GM18861 (cell line): ENCODE results near the gene SYTL2.

Experiments used
- ATAC-seq: cut with Tn5 transposase; IDR thresholded peaks from one replicate; pipeline ENCODE4 v1.9.1; 2021; ENCODE audit not compliant: unreplicated experiment

The SYTL2 gene

DNA sequence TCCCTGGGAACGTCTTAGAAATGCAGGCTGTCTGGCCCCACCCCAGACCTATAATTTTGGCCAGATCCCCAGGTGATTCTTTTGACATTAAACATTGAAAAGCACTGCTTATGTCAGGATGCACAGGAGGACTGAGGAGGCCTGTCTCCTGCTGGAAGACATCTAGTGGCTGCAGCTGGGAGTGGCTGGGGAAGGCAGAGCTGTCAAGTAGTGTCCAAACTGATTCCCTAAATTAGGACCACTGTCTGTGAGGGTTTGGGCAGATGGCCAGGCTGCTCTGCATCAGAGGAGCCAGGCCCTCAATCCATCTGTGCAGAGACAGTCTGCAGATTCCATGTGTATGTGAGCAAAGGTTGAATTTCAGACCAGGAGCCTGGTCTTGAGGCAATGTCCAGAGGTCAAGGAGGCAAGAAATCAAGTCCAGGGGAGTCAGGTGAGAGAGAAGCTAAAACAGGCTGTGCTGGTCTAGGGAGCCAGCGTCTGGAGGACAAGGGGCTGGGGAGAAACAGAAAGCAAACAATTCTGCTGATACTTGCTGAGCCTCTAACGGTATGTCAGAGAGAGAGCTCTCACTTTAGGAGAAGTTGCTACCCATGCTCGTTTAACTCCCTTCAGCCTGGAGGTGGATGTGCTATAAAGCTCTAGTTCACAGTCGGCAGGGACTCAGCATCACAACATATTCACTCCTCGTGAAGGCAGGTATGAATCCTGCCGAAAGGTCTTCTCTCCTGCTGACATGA is 15.3 kb upstream of the SYTL2 start:
- ATAC-seq = no peak

DNA sequence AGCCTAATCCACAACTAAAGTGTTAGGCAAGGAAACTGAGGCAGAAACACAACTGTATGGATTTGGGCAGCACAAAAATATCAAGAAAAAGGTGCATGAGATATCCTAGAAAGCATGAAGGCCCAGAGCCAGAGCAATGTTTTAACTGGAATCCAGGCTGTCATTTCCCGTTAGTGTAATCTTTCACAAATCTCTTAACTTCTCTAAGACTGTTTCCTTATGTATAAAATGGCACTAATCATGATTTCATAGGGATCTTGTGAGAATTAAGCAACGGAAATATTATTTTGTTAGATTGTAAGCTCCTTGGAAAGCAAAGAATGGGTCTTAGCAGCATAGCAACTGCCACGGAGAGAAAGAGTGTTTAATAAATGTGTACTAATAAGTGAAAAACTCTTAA is 14.7 kb upstream of the SYTL2 start:
- no peak for ATAC-seq

DNA sequence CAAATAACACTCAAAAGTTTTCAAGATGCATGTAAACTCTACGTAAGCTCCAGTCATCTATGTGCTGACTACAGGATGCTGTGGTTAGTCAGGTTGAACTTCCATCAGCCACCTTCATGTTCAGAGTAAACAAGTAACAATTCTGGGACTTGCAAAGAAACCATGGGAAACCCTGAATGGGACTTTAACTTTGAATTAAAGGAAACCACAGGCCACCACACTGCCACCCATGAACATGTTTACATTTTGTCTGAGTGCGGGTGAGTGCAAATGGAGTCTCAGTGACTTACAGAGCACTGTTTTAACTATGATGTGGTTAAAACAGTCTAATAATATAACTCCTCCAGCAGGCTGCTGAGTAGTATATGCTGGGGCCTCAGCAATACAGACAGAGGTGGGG is 12.9 kb upstream of the SYTL2 start:
- no peak for ATAC-seq

DNA sequence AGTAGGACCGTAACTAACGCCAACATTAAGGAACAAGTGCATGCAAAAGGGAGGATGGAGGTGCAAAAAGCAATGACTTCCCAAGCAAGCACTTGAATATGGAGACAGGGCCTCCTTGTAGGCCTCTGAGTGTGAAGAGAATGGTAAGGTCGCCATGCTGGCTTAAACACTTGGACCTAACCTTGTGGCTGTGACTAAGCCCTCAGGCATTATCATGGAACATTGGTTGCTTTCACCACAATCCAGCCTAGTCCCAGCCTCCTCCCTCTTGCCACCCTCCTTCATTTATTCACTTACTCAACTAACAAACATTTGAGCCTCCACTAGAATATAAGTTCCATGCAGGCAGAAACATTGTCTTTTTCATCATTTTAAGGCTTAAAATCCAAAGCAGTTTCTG is 11.9 kb upstream of the SYTL2 start:
- ATAC-seq = no peak

DNA sequence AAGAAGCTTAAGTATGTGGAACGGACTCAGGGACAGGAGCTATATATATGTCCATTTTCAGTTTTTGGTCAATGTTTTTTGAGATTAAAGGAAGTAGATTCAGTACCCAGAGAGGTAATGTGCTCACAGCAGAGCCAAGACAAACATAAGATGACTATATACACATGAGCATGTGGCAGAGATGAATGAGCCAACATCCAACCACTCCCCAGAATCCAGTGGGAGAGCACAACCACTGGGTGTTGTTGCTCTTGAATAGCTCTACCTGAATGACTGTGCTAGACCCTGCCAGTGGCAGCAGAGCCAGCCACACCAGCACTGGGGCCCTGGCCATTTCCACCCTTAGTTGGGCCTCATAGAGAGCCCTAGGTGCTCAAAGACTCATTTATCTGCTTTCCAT is 10.7 kb upstream of the SYTL2 start:
- no peak for ATAC-seq

DNA sequence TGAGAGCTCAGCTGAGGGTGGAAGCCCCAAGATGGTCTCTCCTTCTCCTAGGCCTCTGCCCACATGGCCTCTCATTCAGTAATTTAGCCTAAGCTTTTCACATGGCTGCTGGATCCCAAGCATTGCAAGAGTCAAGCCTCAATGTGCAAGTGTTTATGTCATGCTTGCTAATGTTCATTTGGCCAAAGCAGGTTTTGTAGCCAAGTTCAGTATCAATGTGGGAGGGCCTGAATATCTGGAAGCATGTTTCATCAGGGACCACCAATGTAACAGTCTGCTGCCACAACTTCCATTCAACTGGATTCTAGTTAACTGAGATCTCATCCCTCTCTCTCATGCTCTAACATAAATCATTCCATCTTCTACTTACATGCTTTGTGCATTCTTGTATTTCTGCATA is 8.5 kb upstream of the SYTL2 start:
- ATAC-seq = no peak

DNA sequence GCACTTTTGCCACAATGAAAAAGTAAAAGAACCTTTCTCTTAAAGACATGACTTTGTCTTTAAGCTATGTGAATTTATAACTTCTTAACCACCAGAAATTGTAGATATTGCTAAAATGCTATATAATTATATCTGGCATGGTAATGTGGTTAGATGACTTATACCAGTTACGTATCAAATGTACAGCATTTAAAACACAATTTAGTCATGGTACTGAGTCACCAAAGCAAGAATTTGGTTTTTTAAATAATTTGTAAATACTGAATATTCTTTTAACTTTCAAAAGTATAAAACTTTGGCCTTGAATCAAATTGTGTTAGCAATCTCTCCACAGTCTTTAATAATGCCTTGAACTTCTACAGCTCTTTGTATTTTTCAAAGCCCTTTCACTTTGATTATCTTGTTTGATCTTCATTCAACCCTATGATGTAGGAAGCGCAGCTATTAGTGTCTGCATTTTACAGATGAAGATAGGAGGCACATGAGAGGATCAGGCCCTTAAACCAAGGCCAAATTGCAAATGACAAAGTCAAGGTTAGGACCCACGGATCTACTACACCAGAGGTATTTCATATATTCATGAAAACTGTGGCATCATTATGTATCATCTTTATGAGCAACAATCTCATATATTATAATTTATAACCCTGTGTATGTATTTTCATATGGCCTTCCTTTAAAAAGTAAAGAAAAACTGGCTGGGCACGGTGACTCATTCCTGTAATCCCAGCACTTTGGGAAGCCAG is 4.4 kb upstream of the SYTL2 start:
- ATAC-seq = no peak

DNA sequence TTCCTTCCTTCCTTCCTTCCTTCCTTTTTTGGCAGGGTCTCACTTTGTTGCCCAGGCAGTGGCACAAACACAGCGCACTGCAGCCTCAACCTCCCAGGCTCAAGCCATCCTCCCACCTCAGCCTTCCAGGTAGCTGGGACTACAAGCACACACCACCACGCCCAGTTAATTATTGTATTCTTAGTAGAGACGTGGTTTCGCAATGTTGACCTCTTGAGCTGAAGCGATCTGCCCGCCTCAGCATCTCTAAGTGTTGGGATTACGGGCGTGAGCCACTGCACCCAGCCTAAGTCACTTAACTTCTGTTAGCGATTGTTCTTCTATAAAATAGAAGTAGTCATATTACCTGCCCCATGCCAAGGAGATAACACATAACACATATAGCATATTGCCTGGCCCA is 2.8 kb upstream of the SYTL2 start:
- ATAC-seq = no peak

DNA sequence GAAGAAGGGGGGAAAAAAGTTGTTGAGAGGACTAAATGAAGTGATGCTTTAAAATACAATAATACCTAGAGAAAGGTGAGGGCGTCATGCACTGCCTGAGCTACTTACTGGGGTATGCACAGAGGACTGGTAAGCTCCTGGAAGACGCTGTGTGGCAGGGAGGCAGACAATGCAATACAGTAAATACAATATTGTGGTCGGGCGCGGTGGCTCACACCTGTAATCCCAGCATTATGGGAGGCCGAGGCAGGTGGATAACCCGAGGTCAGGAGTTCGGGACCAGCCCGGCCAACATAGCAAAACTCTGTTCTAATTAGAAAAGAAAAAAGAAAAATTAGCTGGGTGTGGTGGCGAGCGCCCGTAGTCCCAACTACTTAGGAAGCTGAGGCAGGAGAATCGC is 683 bp upstream of the SYTL2 start:
- no peak for ATAC-seq

DNA sequence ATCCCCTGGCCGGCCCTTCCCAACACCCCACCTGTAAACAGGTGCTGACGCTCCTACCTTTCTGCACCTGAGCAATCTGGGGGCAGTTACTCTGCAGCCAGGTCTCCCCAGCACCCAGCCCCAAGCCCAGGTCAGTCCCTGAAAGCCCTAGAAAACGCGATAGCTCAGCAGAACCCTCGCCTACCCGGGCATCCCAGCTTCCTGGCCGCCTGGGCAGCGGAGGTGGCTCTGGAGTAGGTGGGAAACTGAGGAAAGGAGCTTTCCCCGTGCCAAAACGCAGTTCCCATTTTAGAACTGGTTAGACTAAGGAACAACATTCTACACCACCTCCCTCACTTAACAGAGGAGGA is 445 bp downstream of the SYTL2 start:
- ATAC-seq = no peak

DNA sequence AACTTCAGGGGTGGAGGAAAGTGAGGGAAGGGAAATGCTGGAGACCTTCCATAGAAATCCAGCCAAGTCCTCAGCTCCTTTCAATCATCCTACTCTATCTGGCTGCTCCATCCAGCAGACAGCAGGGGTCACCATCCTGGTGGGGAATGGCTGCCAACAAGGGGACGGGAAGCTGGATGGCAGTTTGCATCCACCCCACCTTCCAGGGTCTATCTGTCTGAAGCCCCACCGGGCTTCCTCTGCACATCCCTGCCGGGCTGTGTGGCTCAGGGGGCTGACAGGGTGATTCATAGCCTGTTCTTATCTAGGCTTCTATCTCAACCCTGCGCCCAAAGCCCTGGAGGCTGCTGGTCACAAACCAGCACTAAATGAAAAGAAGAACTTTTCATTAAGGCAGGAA is 1.1 kb downstream of the SYTL2 start:
- no peak for ATAC-seq

DNA sequence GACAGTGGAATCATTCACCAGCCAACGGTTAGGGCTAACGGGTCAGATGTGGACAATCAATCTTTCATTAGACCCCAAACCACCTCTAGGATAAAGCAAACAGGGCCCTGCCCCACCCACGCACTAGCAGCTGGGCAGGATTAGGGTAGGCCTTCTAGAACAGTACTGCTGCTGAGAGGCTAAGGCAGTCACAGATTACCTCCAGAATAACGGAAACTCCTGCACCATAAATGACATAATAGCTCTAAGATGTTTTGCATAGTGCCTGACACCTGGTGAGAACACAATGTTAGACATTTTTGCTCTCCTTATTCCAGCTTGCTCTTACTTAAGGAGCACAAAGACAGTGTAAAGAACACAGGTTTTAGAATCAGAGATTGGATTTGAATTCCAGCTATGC is 1.8 kb downstream of the SYTL2 start:
- peak; percentile 39 for ATAC-seq

DNA sequence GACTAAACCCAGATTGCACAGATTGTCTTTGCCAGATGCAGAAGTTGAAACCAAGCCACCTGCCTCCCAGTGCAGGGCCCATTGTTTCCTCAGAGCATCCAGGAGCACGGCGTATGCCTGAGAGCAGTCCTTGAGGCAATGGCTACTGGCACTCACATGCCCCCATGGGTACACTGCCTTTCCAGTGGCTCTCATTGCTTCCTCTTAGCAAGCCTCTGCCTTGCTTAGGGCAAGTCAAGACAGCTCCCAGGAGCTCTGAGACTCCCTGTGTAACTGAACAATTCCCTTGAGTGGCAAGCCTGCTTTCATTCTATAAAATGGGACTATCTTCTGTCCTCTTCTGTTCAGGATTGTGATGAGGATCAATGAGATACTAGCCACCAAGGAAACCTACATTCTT is 4.1 kb downstream of the SYTL2 start:
- no peak for ATAC-seq

DNA sequence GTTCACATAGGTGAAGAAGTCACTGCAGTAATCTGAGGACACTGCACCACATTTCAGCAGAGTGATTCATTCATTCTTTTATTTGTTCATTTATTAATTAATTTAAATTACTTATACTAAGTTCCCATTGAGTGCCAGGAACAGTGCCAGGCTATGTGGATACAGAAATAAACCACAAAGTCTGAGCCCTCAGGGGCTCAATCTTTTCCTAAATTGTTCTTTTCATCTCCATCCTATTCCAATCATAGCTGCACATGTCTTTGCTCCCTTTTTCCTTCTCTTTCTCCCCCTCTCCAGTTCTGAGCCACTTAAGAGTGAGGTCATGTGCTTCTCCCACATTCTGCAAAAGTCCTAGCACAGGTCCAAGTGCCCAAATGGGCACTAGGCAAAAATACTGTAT is 4.9 kb downstream of the SYTL2 start:
- ATAC-seq = no peak

DNA sequence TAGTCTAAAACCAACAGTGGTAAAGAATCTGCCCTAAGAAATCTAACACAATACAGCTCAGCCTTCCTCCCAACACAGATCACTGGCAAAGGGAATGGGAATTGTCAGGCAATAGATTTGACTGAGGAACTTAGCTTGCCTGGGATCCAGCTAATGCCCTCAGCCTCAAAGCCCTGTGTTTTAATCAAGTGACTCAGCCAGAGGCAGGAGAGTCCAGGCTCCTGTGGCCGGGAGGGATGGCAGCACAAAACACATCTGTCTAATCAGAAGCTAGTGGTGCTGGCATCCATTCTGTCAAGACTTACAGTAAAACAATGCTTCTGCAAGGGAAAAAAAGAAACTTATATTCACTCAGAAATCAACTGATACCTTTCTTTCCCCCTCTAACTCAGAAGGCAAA is 5.6 kb downstream of the SYTL2 start:
- no peak for ATAC-seq

DNA sequence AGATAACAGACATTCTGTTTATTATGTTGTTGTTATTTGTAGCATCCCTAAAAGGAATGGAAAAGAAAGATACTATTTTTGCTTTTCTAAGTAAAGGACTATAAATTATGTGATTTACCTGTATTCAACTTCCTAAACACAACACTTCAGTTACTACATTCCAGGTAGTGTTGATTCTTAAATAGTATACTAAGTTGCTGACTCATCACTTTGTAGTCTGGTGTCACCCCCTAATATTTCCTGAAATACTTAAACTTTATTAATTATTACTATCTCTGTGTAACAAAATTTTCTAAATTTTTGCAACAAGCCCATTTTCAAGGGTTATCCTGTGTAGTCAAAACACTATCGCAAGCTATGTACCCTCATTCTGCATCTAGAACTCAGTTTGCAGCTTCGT is 7.0 kb downstream of the SYTL2 start:
- no peak for ATAC-seq

DNA sequence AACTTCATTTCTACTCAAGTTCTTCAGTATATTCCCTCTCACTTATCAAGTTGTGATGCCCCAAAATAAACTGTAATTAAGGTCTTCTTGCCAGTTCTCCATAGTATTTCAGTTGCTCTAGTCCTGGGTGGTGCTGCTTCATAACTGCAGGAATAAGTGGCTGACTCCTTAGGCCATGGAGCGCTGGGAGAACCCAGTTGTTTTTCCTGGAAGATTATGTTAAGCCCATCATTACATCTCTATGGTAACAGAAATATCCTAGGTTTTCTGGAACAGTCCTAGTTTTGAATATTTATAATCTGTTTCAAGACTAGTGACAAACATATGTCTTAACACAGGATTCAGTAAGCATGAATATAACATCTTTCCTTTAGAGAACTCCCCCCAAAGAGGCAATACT is 7.6 kb downstream of the SYTL2 start:
- ATAC-seq = no peak

DNA sequence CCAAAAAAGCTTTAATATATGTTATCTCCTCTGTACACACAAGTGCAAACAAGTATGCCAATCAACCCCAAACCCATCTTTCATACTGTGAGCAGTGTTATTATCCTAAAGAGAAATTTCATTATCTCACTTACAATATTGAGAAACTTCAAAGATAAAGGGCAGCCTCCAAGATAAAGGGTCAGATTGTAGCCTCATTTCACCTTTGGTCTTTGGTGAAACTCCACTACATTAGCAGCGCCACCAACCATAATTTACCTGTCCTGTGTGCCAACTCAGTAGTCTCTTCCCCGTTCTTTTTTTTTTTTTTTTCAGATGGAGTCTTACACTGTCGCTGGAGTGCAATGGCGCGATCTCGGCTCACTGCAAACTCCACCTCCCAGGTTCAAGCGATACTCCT is 9.4 kb downstream of the SYTL2 start:
- no peak for ATAC-seq

DNA sequence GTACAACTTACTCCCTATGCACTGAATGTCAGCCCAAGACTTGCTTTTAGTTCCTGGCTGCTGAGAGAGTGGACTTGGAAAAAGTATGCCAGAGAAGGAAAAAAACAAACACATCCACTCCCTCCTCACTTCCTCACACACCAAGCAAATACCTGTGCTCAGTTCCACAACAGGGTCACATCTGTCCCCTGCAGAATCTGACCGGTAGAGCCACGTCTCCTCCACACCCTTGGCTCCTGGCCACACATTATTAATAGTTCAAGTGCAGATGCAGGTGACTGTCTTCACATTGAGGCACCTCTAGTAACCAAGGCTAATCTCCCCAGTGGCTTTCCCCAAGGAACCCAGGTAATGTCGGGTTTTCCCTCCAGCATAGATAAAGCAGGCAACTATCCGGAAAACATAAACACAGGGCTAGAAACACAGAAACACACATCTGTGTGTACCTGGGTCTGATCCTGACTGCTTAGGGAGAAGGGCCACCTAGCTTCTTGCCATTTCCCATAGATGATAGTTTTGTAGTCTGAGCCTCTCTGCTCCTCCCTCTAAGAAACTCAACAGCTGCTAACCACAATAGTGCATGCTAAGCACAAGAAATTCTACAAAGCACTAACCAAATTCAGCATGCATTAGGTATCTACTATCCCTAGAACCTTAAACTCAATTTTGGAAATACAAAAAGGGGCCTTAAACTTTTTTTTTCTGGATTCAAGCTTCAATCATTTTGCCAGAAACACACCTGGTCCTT is 10.2 kb downstream of the SYTL2 start:
- ATAC-seq = no peak

DNA sequence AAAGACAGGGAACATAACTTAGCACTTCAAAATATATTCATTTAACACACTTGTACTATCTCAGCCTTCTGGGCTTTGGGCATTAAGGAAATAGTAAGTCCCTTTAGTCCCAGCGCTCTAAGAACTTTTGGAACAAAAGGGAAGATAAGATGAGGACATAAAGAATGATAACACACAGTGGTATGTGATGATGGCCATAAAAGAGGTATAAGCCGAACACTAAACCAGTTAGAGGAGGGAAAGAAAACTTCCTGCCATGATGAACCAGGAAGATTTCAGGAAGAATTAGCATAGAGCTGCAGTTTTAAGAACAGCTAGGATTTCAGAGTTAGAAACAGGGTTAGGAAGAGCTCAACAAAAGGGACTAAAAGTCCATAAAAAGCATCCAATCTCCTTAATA is 11.8 kb downstream of the SYTL2 start:
- no peak for ATAC-seq

DNA sequence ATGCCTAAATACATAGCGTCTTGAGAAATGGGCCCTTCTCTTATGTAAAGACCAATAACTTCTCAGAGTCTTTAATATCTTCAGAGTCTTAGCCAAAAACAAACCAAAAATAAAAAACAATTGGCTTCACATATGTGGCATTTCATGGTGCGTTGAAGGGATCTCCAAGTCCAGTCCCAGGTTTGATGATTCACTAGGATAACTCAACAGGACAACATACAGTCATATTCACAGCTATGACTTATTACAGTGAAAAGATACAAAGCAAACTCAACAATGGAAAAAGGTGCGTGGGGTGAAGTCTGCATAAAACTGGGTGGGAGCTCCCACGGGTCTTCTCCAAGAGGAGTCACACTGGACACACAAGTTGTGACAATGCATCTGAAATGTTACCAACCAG is 12.6 kb downstream of the SYTL2 start:
- ATAC-seq = no peak
